Measurements from ENCODE around the gene CHPF.

DNA sequence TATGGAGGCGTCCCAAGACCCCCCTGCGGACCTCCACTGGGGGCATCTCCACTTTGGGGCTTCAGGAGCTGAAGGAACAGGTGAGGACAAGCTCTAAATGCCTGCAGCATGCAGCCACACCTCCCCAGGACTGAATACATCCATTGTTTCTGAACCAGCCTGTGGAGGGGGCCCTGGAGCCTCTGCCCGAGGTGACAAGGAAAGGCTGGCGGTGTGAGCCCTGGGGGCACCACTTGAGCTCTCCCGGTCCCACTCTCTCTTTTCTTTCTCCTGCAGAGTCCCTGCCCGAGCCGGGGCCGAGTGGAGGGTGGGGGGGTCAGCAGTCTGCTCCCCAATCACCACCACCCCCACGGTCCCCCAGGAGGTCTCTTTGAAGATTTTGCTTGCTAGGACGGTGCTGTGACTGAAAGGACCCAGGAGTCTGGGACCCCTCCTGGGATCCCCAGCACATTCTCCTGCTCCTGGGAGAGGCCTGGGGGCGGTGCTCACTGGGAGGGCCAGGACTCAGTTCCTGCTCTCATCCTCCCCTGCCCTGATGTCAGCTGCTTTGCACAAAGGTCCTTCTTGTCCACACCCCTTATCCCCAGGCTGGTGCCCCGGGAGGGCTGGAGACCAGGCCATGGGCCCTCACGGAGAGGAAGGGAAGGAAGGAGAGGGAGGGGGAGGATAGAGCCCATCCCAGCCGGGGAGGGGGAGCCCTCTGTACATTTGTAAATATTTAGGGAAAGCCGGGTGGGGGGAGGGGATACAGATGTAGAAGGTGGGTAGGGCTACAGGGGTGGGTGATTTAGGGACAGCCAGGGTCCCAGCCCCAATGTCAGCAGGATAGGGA, 5.7 kb downstream of the CHPF start:
- no peak for TF ChIP-seq ZNF664 (tag by site-specific recombination; IDR thresholded peaks at IDR 0.05)
- no peak for TF ChIP-seq ZNF549 (tag by site-specific recombination; IDR thresholded peaks at IDR 0.05)
- TF ChIP-seq RBAK (tag by site-specific recombination; IDR thresholded peaks at IDR 0.05) = no peak
- TF ChIP-seq, protein P1, sequence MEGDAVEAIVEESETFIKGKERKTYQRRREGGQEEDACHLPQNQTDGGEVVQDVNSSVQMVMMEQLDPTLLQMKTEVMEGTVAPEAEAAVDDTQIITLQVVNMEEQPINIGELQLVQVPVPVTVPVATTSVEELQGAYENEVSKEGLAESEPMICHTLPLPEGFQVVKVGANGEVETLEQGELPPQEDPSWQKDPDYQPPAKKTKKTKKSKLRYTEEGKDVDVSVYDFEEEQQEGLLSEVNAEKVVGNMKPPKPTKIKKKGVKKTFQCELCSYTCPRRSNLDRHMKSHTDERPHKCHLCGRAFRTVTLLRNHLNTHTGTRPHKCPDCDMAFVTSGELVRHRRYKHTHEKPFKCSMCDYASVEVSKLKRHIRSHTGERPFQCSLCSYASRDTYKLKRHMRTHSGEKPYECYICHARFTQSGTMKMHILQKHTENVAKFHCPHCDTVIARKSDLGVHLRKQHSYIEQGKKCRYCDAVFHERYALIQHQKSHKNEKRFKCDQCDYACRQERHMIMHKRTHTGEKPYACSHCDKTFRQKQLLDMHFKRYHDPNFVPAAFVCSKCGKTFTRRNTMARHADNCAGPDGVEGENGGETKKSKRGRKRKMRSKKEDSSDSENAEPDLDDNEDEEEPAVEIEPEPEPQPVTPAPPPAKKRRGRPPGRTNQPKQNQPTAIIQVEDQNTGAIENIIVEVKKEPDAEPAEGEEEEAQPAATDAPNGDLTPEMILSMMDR (tag by site-specific recombination; IDR thresholded peaks at IDR 0.05) = no peak

All from HEK293 (cell line).